Stimulated activated CD4-positive, alpha-beta T cell treated with anti-CD3 and anti-CD28 coated beads, Interleukin-4, amount 100 ng/mL, for 24 hours (primary cell): ENCODE measurements around the gene KIAA2012.

Experiments
- DNase-seq: peaks from one replicate; pipeline ENCODE4 v3.0.0-alpha.2; 2020

The KIAA2012 gene

DNA sequence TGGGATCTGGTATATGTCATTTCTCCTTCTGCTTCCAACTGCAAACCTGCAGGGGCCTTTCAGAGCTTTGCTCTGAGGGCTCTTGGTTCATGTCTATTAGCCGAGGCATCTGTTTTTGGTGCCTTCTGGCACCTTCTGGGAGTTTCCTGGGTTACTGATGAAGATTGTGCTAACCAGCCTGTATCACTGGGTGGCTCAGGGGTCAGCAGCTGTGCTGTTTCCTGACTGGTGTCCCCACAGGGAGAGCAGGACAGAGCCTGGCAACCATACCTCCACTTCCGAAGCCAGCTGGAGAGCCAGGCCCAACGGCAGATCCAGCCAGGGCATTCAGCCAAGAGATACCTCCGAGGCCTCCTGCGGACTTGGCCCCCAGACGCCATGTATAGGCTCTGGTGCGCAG, 17.5 kb downstream of the KIAA2012 start:
- DNase-seq: no peak

GRCh38 chr2:202091476-202091875, 18.4 kb downstream of the KIAA2012 start:
- DNase-seq: no peak

- no peak for DNase-seq
Measured at GRCh38 chr2:202094426-202094986, 21.5 kb downstream of the KIAA2012 start.

- no peak for DNase-seq
Measured at GRCh38 chr2:202095235-202095634, 22.2 kb downstream of the KIAA2012 start.

DNA sequence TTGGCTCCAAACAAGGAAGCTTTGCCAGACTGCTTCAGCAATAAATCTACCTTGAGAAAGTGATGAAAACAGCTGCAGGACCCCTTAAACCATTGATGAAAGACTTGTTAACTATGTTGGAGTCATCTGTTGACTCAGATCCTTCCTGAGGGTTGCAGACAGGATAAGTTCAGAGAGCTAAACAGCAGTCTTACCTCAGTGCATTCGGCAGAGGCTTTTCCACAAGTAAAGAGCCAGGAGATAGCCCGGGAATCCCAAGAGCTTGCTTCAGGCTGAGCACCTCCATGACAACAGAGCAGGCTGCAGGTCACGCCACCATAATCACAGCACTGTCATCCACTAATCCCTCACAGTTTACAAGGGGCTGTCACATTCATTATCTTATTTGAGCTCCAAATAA, 23.7 kb downstream of the KIAA2012 start:
- no peak for DNase-seq

GRCh38 chr2:202098291-202098690, 25.2 kb downstream of the KIAA2012 start:
- DNase-seq: no peak

DNA sequence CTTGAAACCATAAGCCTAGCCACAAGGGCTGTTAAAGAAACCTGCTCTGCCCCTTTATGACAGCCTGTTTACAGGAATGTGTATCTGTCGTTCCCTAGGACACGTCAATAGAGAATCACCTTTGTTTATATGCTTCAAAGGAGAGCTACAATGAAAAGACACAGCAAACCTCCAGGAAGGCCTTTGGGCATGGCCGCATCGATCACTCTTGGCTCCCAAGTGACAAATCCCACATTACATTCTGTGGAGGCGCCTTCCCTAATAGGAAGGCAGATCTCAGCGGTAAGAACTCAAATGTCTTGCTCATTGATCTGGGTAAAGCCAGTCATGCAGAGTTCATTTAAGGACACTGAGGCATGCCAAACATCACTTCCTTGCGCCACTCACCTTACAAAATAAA, 26.5 kb downstream of the KIAA2012 start:
- no peak for DNase-seq

DNA sequence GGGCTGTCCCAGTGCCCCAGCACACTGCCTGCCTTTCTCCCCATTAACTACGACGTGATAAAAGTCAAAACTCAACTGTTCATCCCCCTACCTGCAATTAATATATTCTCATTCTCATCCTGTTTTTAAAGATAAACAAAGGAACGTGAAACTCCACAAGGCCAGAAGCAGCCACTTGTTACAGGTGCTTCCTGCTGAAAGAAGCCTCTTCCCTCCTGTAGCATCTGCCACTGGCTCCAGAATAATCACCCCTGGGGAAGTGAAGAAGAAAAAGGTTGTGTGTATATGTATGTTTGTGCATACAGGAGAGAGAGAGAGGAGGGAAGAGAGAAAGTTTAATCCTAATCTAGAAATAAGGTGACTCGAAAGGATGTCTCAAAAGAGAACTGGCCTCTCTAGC, 27.1 kb downstream of the KIAA2012 start:
- no peak for DNase-seq

DNA sequence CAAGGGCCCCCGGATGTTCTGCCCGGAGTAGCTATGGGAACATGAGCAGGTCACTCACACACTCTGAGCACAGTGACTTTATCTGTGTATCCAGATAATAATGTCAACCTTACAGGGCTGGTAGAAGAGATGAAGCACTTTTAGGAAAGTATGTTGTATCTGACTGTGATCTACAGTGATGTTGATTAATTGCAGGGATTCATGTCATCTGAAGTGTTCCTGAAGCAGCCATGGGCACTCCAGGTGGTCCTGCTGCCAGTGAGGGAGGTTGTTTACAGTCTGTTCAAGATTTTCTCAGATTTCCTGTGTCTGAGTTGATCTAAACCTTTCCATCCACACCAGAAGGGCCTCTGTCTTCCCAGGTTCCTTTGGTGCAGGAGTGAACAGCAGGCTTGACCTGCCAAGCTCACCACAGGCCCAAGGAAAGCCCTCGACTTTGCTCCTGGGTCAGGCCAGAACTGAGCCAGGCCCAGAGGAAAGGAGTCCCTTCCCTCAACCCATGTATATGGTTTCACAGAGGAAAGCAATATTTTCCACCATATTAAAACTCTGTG, 28.0 kb downstream of the KIAA2012 start:
- DNase-seq: no peak

GRCh38 chr2:202102425-202103000, 29.5 kb downstream of the KIAA2012 start:
- no peak for DNase-seq

DNA sequence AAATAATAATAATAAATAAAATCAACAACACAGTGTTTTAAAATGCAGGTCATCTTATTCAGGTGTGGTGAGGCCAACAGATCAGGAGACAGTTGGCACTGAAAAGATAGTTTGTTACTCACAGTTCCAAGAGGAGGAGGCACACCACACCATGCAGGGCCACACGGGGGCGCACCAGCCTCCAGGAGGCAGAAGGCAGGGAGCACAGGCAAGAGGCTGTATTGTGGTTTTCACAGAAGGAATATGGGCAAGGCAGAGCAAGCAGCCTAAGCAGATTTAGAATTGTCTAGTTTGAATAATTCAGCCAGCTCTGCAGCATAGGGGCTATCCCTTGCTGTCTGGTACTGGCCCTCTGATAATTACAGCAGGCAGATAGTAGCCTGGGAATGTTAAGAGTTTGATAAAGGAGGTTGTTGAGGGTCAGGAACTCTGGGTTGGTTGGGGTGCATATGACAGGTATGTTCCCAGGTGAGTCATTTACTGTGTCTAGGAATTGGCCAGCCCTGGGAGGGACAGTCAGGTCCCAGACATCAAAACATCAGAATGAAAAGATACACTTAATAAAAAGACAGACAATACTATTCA, 31.3 kb downstream of the KIAA2012 start:
- DNase-seq: peak; percentile 27

DNA sequence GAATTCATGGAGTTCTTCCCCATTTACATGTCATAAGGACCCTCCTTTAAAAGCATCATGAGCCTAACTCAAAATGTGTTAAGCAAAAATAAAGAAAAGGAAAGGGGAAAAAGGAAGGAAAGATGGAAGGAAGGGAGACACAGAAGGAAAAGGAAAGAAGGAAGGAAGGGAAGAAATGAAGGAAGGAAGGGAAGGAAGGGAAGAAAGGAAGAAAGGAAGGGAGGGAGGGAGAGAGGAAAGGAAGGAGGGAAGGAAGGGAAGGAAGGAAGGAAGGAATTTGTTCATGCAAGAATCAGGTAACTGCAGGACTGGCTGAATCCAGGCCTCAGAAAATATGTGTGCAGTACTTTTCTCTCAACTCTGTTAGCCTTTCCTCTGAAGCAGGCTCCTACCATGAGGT, 32.0 kb downstream of the KIAA2012 start:
- no peak for DNase-seq

DNA sequence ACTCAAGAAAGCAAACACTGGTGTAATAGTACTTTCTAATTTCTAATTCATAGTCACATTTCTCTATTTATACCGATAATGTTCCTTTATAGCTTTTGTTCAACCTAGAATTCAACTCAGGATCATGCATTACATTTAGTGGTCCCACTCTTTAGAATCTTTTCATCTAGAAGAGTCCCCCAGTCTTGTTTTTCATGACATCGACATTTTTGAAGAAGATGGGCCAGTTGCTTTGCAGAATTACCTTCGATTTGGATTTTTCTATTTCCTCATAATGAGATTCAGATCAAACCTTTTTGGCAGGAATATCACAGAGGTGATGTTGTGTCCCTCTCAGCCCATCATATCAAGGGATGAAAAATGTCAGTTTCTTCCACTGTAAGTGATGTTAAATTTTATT, 35.3 kb downstream of the KIAA2012 start:
- no peak for DNase-seq

- no peak for DNase-seq
Measured at GRCh38 chr2:202109139-202109736, 36.2 kb downstream of the KIAA2012 start.

- DNase-seq: no peak
Measured at GRCh38 chr2:202109737-202110184, 36.7 kb downstream of the KIAA2012 start.

DNA sequence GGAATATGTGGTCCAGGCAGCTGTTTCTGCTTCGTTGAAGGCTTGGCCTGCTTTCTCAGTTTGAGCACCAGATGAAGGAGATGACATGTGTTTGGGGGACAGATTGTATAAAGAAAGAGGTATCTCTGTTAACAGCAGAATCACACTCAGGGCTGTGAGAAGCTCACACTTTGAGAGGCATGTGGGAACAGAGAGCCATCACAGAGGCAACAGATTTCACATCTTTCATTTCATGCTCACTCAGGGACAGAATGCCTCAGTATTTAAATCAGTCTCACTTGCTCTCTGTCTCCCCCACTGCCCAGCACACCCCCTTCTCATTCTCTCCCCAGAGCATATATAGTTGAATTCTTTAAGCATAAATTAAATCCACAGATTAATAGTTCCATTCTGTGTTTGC, 37.4 kb downstream of the KIAA2012 start:
- DNase-seq: no peak

GRCh38 chr2:202112041-202112440, 39.0 kb downstream of the KIAA2012 start:
- no peak for DNase-seq

DNA sequence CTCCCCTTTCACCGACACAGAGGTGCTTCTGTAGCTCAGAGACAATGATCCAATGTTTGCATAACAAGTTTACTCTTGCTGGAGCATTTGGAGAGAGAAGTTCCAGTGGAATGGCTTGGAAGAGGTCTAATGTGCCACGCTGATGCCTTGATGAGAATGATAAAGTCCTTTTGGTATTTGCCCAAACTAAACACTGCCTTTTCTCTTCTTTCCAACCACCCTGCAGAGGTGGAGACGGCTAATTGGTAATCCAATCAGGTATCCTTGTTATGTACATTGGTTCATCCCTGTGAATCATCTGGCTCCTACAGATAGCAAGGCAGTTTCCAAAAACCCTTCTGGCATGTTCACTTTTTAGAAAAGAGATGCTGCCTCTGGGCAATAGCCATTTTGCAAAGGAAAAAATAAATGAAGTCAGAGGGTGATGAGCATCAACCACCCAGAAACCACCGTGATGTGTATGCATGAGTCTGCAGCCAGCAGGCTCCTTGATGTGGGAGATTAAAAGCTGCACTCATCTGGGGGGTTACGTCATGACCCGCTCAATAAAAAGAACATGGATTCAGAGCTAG, 40.6 kb downstream of the KIAA2012 start:
- DNase-seq: no peak

DNA sequence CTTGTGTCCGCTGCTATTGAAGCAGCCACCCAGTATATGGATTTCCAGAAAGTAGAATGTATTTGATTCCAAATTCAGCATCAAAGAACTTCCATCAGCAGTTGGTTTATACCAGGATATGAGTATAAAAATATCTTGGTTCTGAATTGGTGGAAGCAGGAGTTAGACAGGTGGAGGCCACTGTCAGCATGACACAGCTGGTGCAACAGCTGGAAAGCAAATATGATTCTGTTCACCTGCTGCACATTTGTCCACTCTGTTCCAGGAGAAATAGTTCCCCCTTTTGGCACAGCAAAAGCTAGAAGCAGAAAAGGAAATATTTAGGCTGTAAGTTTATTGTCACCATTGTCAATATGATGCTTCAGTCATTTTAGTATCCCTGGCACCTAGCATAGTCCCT, 41.2 kb downstream of the KIAA2012 start:
- DNase-seq: no peak

- no peak for DNase-seq
Measured at GRCh38 chr2:202114795-202115194, 41.7 kb downstream of the KIAA2012 start.

- DNase-seq: no peak
Measured at GRCh38 chr2:202115479-202115971, 42.5 kb downstream of the KIAA2012 start.

- no peak for DNase-seq
Measured at GRCh38 chr2:202116691-202117090, 43.6 kb downstream of the KIAA2012 start.

GRCh38 chr2:202118168-202118567, 45.1 kb downstream of the KIAA2012 start:
- DNase-seq: no peak

DNA sequence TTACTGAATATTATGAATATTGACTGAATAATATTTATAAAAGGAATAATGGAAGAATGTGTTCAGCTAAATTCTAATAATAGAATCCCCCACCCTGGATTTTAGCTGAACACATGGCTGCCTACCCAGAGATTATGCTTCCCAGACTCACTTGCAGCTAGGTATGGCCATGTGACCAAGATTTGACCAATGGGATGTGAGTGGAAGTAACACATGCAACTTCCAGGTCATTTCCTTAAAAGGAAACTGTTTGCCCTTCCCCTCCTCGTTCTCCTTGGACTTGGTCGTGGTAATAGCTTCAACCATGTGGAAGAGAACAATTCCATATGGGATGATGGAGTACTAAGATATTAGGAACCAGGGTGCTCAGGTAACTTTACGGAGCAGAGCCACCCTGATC, 47.8 kb downstream of the KIAA2012 start:
- no peak for DNase-seq
